Amygdala (tissue), 56 donors: Measurements from ENCODE around the gene TMEM125.

Experiments
- DNase-seq, 56 donors: peaks; one replicate each; lab custom pipeline; 2025; lab: John Stamatoyannopoulos, UW

TMEM125 gene

DNA sequence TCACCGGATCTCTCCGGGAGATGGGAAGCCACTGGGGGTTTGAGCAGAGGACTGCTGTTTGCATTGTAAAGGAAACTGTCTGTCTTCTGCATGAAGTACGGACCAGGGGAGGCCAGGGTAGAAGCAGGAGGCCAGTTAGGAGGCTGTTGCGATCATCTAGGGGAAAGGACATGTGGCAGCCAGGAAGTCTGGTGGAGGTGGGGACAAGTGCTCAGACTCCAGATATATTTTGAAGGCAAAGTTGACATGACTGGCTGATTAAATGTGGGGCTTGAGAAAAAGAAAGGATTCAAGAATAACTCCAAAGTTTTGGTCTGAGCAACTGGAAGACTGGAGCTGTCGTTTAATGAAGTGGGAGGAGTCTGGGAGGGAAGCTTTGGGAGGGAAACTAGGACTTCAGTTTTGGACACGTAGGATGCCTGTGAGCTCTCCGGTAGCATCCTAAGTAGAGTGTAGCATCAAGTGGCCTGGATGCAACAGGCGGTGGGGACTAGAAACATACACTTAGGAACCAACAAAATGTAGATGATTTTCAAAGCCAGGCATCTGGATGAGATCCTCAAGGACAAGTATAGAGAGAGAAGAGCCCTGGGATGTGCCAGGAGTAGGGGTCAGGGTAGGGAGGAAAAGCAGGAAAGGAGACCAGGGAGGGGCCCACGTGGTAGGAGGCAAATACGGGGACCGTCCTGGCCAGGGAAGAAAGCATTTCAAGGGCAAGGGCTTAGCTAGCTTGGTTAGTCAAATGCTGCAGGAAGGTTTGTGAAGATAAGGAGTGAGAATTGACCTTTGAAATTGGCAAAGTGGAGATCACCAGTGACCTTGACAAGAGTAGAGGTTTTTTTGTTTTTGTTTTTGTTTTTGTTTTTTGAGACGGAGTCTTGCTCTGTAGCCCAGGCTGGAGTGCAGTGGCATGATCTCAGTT is 19.3 kb downstream of the TMEM125 start:
- no peak for DNase-seq

DNA sequence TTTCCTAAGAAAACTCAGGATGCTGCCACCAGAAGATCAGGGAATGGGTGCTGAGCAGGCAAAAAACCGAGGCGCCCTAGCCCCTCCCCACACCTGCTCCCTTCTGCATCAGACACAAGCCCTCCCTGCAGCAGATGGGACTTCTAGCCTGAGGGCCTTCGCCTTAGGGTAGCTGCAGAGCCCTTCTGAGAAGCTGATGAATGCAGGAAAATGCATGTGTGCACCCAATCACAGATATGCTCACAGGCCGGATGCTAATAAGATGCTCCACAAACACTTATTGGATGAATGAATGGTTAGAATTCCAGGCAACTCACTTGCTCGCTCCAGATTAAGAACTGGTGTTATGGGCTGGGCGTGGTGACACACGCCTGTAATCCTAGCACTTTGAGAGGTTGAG is 22.4 kb downstream of the TMEM125 start:
- no peak for DNase-seq

DNA sequence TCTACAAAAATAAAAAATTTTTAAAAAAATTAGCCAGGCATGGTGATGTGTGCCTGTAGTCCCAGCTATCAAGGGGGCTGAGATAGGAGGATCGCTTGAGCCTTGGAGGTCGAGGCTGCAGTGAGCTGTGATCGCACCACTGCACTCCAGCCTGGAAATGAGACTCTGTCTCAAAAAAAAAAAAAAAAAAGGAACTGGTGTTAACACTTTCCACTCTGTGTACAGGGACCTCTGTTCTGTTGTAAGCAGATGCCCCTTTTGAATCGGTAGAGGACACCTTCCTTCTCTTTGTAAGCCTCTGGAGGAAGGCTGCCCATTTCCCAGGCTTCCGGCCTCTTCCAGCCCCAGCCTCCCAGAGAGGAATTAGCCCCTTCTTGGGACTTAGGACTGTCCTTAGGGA is 22.9 kb downstream of the TMEM125 start:
- no peak for DNase-seq

DNA sequence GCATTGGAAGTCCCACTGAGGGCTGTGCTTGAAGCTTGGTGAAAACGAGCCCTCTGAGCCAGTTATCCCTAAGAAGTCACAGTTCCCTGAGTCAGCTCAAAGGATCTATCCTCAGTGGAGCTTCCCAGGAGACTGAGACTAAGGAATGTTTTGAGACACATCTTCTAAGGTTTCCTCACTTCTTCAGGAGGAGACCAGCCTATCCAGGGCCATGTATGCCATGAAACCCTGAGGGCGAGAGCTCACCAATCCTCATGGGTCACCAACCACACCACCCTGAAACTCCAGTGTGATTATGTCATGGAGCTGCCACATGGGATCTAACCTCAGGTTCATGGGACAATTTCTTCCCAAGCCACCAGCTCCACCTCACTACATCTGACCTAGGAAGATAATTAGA is 23.4 kb downstream of the TMEM125 start:
- DNase-seq: no peak

- peak in 43 of 56 donors; percentile 8 to 87 (median 48) for DNase-seq
Measured at GRCh38 chr1:43293896-43294760, 24.3 kb downstream of the TMEM125 start.

DNA sequence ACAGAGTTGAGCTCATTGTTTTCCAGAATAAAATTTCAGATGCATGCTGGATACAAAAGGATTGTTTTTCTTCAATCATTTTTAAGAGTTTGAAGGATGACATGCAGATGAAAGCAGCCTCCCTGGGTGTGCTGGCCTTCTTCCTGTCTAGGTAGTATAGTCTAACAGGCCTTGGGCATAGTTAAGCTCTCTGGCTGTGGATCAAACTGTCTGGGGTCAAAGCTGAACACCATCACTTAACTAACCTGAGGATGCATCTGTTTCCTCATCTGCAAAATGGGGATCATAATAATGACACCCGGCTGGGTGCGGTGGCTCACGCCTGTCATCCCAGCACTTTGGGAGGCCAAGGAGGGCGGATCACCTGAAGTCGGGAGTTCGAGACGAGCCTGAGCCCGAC is 25.0 kb downstream of the TMEM125 start:
- DNase-seq: peak in 1 of 56 donors; percentile 65

DNA sequence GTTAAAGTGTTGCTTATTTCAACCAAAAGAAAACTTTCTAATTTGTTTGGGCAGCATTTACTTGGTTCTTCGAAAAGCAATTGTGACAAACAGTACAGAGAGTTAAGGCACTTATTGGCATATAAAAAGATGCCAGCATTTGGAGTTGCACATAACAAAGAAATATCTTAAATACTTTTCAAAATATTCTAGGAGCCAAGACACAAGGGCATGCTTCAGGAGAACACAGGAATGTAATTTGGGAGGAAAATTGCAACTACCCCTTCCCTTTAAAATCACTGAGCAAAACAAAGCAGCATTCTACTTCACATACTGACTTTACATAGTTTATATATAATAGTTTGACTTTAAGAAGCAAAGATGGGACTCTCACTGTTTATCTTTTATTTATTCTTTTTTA is 26.4 kb downstream of the TMEM125 start:
- no peak for DNase-seq

DNA sequence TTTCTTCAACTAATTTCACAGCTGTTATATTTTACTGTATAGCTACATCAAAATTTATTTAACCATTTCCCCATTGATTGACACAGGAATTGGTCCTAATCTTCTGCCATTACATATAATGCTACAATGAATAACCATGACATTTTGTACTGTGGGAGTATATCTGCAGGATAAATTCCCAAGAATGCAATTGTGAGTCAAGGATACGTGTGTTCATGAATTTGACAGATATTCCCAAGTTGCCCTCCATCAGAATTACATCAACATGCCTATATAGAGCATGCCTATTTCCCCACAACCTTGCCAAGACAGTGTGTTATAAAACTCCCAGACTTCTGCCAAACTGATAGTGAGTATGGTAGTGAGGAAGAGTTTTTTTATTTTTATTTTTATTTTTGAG is 28.3 kb downstream of the TMEM125 start:
- no peak for DNase-seq

- no peak for DNase-seq
Measured at GRCh38 chr1:43299101-43299500, 29.3 kb downstream of the TMEM125 start.

DNA sequence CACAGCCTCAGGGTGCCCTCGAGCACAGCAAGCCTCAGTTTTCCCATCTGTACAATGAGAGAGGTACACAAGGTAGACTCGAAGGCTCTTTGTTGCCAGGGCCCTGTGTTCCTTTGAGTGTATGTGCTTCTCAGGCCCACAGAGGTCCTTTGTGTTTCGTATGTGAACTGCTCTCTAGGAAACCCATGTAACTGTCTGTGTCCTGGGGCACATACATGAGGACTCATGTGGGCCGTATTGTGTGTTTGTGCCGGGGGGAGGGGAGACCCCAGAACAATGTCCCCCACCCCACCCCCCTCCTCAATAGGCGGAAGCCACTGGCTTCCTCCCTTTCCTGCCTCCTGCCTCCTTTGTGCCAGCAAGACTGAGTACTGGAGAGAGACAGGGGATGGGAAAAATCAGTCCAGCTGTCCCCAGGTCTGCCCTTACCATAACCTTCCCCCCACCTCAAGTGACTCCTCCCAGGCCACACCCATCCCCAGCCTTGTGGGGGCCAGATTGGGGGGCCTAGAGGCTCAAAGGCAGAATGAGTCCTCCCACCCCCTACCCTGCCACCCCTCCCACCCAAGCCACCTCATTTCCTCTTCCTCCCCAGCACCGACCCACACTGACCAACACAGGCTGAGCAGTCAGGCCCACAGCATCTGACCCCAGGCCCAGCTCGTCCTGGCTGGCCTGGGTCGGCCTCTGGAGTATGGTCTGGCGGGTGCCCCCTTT is 30.8 kb downstream of the TMEM125 start, which contains the start of gene TIE1:
TIE1 (plus strand) TSS at position 605 of the 717 bp plus-strand sequence; CDS start at position 695, 90 bp downstream.
- DNase-seq: no peak

GRCh38 chr1:43302201-43302600 is 32.4 kb downstream of the TMEM125 start:
- DNase-seq: peak in 3 of 56 donors; percentile 7 to 21 (median 20)

DNA sequence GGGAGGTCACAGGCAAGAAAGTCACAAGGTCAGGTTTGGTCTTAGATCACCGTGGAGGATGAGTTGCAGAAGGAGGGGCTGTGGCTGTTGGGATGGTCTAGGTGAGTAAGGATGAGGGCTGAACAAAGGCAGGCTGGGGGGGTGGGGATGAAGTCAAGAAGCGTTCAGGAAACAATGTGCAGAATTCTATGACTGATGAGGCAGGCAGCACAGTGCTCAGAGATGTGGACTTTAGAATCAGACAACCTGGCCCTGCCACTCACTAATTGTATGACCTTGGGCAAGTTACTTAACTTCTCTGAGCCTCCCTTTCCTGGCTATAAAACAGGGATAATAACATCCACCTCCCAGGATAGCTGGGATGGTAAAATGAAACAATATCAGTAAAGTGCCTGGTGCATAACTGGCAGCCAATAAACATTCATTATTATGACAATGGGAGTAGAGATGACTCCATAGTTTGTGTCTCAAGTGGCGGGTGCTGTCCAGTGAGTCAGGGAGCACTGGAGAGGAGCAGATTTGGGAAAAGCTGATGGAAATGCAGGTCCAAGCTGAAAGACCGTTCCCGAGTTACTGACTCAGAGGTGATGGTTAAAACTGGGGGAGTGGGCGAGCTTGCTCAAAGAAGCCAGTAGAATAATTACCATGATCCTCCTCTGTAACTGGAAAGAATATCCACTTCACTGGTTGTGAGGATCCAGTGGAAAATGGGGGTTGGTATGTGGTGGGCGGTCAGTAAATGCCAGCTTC is 33.1 kb downstream of the TMEM125 start:
- DNase-seq: no peak

GRCh38 chr1:43303471-43304313 is 33.9 kb downstream of the TMEM125 start:
- DNase-seq: peak in 2 of 56 donors; percentile 6 to 20

GRCh38 chr1:43304314-43304681 is 34.5 kb downstream of the TMEM125 start:
- DNase-seq: no peak

DNA sequence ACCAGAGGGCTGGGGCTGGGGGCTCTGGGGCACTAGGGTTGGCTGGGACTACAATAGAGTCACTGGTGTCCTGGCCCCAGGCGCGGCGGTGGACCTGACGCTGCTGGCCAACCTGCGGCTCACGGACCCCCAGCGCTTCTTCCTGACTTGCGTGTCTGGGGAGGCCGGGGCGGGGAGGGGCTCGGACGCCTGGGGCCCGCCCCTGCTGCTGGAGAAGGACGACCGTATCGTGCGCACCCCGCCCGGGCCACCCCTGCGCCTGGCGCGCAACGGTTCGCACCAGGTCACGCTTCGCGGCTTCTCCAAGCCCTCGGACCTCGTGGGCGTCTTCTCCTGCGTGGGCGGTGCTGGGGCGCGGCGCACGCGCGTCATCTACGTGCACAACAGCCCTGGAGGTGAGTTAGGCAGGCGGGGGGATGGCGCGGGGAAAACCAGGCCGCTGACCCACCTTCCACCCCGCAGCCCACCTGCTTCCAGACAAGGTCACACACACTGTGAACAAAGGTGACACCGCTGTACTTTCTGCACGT is 35.1 kb downstream of the TMEM125 start:
- no peak for DNase-seq

DNA sequence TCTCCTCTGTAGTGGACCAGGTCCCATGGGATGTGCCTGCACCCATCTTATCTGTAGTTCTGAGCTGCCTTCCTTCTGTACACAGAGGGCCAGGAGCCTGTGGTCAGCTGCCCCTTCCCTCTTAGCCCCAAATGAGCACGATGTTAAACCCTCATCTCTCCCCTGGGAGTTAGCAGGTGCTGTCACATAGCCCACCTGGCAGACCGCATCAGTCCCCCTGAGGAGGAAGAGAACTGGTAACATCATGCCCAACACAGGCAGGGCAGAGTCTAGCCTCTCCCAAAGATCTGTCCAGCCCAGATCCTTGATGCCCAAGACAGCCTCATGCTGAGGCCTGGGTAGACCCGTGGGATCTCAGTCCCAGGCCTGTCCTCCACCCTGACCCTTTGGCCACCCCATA is 35.7 kb downstream of the TMEM125 start:
- DNase-seq: no peak

DNA sequence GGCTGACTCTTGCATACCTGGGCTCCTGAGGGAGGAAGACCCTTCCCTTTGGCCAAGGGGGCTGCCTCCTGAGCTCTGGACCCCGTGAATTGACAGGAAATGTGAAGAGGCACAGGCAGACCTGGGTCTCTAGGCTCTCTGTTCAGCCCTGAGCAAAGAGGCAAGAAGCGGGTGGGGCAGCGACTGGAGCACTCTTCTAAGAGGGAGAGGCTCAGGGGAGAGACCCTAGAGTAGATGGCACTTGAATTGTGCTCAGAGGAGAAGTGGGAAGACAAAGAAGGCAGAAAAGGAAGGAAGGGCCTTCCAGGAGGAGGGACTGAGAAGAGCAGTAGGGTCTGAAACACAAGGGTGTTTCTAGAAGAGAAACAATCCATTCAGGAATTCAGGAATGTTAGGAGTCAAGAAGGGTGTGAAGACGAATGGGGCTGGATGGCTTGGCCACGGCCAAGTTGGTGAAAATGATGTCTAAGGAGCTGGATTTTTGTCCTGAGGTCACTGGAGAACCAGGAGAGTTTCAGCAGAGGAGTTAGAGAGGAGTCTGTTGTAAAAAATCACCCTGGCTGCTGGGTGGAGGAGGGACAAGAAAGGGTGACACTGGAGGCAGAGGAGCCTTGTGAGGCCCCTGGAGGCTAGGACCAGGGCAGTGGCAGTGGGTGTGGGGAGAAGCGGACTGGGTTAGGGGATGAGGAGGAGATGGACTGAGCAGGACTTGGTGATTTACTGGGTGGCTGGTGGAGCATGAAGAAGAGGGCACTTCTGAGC is 36.3 kb downstream of the TMEM125 start:
- no peak for DNase-seq
